Suprapubic skin (tissue), 4 donors: ENCODE results near the gene RAPGEF5. TPM values are rescaled to one million over a fixed set of nuclear protein-coding genes. Genes with fewer than 3 reads are reported as not detected.

Experiments used
- DNase-seq, 2 donors: peaks; one replicate each; pipeline ENCODE4 v3.0.0-alpha.2; 2019; ENCODE audit warnings: low spot score in 2 of 2
- H3K27ac ChIP-seq: fragments of 200-600 bp; sonication (generic); one replicate; pipeline ENCODE4 v1.5.1; 2019
- H3K27me3 ChIP-seq: fragments of 200-600 bp; sonication (generic); one replicate; pipeline ENCODE4 v1.5.1; 2019
- H3K36me3 ChIP-seq: fragments of 200-600 bp; sonication (generic); one replicate; pipeline ENCODE4 v1.5.1; 2019
- H3K4me1 ChIP-seq: fragments of 200-600 bp; sonication (generic); one replicate; pipeline ENCODE4 v1.5.1; 2019
- H3K4me3 ChIP-seq: fragments of 200-600 bp; sonication (generic); one replicate; pipeline ENCODE4 v1.5.1; 2019; ENCODE audit warnings: mild to moderate bottlenecking
- H3K9me3 ChIP-seq: fragments of 200-600 bp; sonication (generic); one replicate; pipeline ENCODE4 v1.5.1; 2019
- CTCF ChIP-seq, 2 donors: fragments of 200-600 bp in 1 of 2; fragments of 450-650 bp in 1 of 2; sonication (generic) in 1 of 2; IDR thresholded peaks; one replicate each; pipeline ENCODE4 v1.5.1; 2016 to 2019; ENCODE audit warnings: antibody characterized with exemption in 2 of 2, mild to moderate bottlenecking in 1 of 2, moderate library complexity in 1 of 2
- EP300 ChIP-seq: sonication (generic); formaldehyde crosslinking; IDR thresholded peaks from one replicate; pipeline ENCODE4 v1.6.1; 2017; ENCODE audit warnings: antibody characterized with exemption
- POLR2A ChIP-seq, 2 donors: fragments of 450-650 bp; IDR thresholded peaks; one replicate each; pipeline ENCODE4 v1.6.1; 2017; ENCODE audit warnings: antibody characterized with exemption in 2 of 2, mild to moderate bottlenecking in 2 of 2, moderate library complexity in 2 of 2
- POLR2AphosphoS5 ChIP-seq, 3 donors: sonication (generic); formaldehyde crosslinking; IDR thresholded peaks; one replicate each; pipeline ENCODE4 v1.6.1; 2017; ENCODE audit warnings: antibody characterized with exemption in 3 of 3
- WGBS: methylation state at CpG from one replicate; pipeline ENCODE4 v1.1.5; 2018; 5-methylcytosine and 5-hydroxymethylcytosine counted together
- total RNA-seq, 4 donors: library from RNA; depleted of rRNA; stranded (reverse); fragments of >200 nt; gene quantifications; one replicate each; pipeline ENCODE4 v1.1.0, GENCODE V29; 2016

Gene RAPGEF5
- total RNA-seq, 4 donors from 2014 or later: 22.6 to 88.5 (median 26.9) TPM

- Histone ChIP-seq H3K4me1 (no peaks in the 10 kb centered on the region), H3K9me3 (no peaks in the 10 kb centered on the region), H3K4me3 (no peak overlapping the region), H3K36me3 (no peaks in the 10 kb centered on the region), H3K27me3 (no peaks in the 10 kb centered on the region), H3K27ac (no peak overlapping the region)
- no peak for TF ChIP-seq EP300
- no peak for DNase-seq
- 91% methylated on average over 2 of the region's 2 CpGs for WGBS
These were observed 105.7 kb downstream of the RAPGEF5 start for GRCh38 chr7:22251281-22251680.

GRCh38 chr7:22250390-22250789, 106.6 kb downstream of the RAPGEF5 start:
- WGBS: 86% methylated on average over 4 of the region's 4 CpGs
- no peak overlapping the region for H3K27ac ChIP-seq
- H3K27me3 ChIP-seq: no peaks in the 10 kb centered on the region
- peaks cover 6% of the 10 kb centered on the region for H3K9me3 ChIP-seq
- no peaks in the 10 kb centered on the region for H3K4me1 ChIP-seq
- no peak overlapping the region for H3K4me3 ChIP-seq
- TF ChIP-seq POLR2AphosphoS5 (IDR thresholded peaks at IDR 0.05) (no peak), EP300 (no peak), POLR2A (IDR thresholded peaks at IDR 0.05) (no peak), CTCF (IDR thresholded peaks at IDR 0.05) (no peak)
- H3K36me3 ChIP-seq: no peaks in the 10 kb centered on the region
- no peak for DNase-seq

- H3K4me1 ChIP-seq: no peaks in the 10 kb centered on the region
- H3K4me3 ChIP-seq: no peak overlapping the region
- peaks cover 6% of the 10 kb centered on the region for H3K9me3 ChIP-seq
- no peaks in the 10 kb centered on the region for H3K36me3 ChIP-seq
- no peak for DNase-seq
- no peaks in the 10 kb centered on the region for H3K27me3 ChIP-seq
- WGBS: 91% methylated on average over 7 of the region's 7 CpGs
- no peak for TF ChIP-seq CTCF (IDR thresholded peaks at IDR 0.05)
- no peak for TF ChIP-seq POLR2AphosphoS5 (IDR thresholded peaks at IDR 0.05)
- TF ChIP-seq EP300: no peak
- no peak for TF ChIP-seq POLR2A (IDR thresholded peaks at IDR 0.05)
- H3K27ac ChIP-seq: no peak overlapping the region
These were observed 108.7 kb downstream of the RAPGEF5 start for GRCh38 chr7:22248111-22248809.

- Histone ChIP-seq H3K4me1 (no peaks in the 10 kb centered on the region), H3K9me3 (peaks cover 6% of the 10 kb centered on the region), H3K36me3 (peaks cover 3% of the 10 kb centered on the region), H3K27ac (no peak overlapping the region), H3K4me3 (no peak overlapping the region), H3K27me3 (no peaks in the 10 kb centered on the region)
- 82% methylated on average over 2 of the region's 2 CpGs for WGBS
- no peak for DNase-seq
- TF ChIP-seq EP300: no peak
- TF ChIP-seq CTCF (IDR thresholded peaks at IDR 0.05): no peak
- TF ChIP-seq POLR2AphosphoS5 (IDR thresholded peaks at IDR 0.05): no peak
- no peak for TF ChIP-seq POLR2A (IDR thresholded peaks at IDR 0.05)
These were observed 115.1 kb downstream of the RAPGEF5 start for GRCh38 chr7:22241805-22242390.

- H3K4me1 ChIP-seq: no peaks in the 10 kb centered on the region
- no peaks in the 10 kb centered on the region for H3K27me3 ChIP-seq
- H3K9me3 ChIP-seq: peaks cover 6% of the 10 kb centered on the region
- no peak overlapping the region for H3K4me3 ChIP-seq
- no peak overlapping the region for H3K27ac ChIP-seq
- H3K36me3 ChIP-seq: peaks cover 3% of the 10 kb centered on the region
- TF ChIP-seq POLR2AphosphoS5 (IDR thresholded peaks at IDR 0.05): no peak
- no peak for TF ChIP-seq POLR2A (IDR thresholded peaks at IDR 0.05)
- TF ChIP-seq CTCF (IDR thresholded peaks at IDR 0.05): no peak
- TF ChIP-seq EP300: no peak
- no peak for DNase-seq
These were observed 115.9 kb downstream of the RAPGEF5 start for GRCh38 chr7:22240904-22241571.
